Calu3 (cell line): ENCODE measurements around the gene CBFA2T3. TPM values are rescaled to one million over a fixed set of nuclear protein-coding genes. Genes with fewer than 3 reads are reported as not detected.

Experiments
- Bru-seq: library from RNA; stranded (reverse); fragments of 400-500 nt; gene quantifications from one replicate; lab custom pipeline; 2021; lab: Mats Ljungman, UMichigan
- BruChase-seq, 2 experiments: library from RNA; stranded (reverse); fragments of 400-500 nt; gene quantifications; one replicate each; lab custom pipeline; 2021; lab: Mats Ljungman, UMichigan
- BruUV-seq: library from RNA; stranded (reverse); fragments of 400-500 nt; replicated peaks from 2 replicates; lab custom pipeline; 2021; lab: Mats Ljungman, UMichigan
- CTCF ChIA-PET: fragments of 300-600 bp; sonication (Branson Sonifier 250); formaldehyde crosslinking; loops from one replicate; lab custom pipeline; 2022; ENCODE audit warnings: antibody characterized with exemption; lab: Charles Lee
- DNase-seq: peaks from one replicate; pipeline ENCODE4 v3.0.0; 2022
- H3K27ac Mint-ChIP-seq: one replicate; pipeline ENCODE4 v1.8.0; 2022; ENCODE audit warnings: mixed read lengths; ENCODE audit not compliant: unreplicated experiment
- H3K27me3 Mint-ChIP-seq: one replicate; pipeline ENCODE4 v1.8.0; 2022; ENCODE audit warnings: mixed read lengths; ENCODE audit not compliant: unreplicated experiment
- H3K36me3 Mint-ChIP-seq: one replicate; pipeline ENCODE4 v1.8.0; 2022; ENCODE audit warnings: mild to moderate bottlenecking, moderate library complexity, mixed read lengths; ENCODE audit not compliant: insufficient read depth, unreplicated experiment
- H3K4me1 Mint-ChIP-seq: one replicate; pipeline ENCODE4 v1.8.0; 2022; ENCODE audit warnings: mild to moderate bottlenecking, low read depth, mixed read lengths; ENCODE audit not compliant: unreplicated experiment
- H3K4me3 Mint-ChIP-seq: one replicate; pipeline ENCODE4 v1.8.0; 2022; ENCODE audit warnings: mild to moderate bottlenecking, low read depth, moderate library complexity, mixed read lengths; ENCODE audit not compliant: unreplicated experiment
- H3K9me3 Mint-ChIP-seq: one replicate; pipeline ENCODE4 v1.8.0; 2022; ENCODE audit warnings: low read depth, mixed read lengths; ENCODE audit not compliant: unreplicated experiment
- intact Hi-C: fragments of 100-400 bp; cut with micrococcal nuclease; formaldehyde crosslinking; loops from one replicate; pipeline ENCODE4 v1.10.0; 2022; ENCODE audit not compliant: unreplicated experiment
- long read RNA-seq: library from polyadenylated mRNA; stranded (forward); transcript quantifications from one replicate; pipeline ENCODE4 v2.0.0, GENCODE V29; 2022
- total RNA-seq: library from RNA; stranded (reverse); gene quantifications from 2 replicates; pipeline ENCODE4 v1.2.3, GENCODE V29; 2022
- TF ChIP-seq, protein P1 (sequence below): fragments of 200-600 bp; IDR thresholded peaks from one replicate; pipeline ENCODE4 v1.8.0; 2022; ENCODE audit warnings: antibody characterized with exemption; ENCODE audit not compliant: unreplicated experiment

Gene CBFA2T3
- total RNA-seq (not detected in 2 replicates), Bru-seq, nascent RNA (percentile 1 among the genes with signal in this experiment), BruChase-seq, experiment 1, labeled RNA remaining after a 6-hour chase (percentile 3 among the genes with signal in this experiment), BruChase-seq, experiment 2, labeled RNA remaining after a 2-hour chase (percentile 1 among the genes with signal in this experiment)
- long read RNA-seq: 0 reads

DNA sequence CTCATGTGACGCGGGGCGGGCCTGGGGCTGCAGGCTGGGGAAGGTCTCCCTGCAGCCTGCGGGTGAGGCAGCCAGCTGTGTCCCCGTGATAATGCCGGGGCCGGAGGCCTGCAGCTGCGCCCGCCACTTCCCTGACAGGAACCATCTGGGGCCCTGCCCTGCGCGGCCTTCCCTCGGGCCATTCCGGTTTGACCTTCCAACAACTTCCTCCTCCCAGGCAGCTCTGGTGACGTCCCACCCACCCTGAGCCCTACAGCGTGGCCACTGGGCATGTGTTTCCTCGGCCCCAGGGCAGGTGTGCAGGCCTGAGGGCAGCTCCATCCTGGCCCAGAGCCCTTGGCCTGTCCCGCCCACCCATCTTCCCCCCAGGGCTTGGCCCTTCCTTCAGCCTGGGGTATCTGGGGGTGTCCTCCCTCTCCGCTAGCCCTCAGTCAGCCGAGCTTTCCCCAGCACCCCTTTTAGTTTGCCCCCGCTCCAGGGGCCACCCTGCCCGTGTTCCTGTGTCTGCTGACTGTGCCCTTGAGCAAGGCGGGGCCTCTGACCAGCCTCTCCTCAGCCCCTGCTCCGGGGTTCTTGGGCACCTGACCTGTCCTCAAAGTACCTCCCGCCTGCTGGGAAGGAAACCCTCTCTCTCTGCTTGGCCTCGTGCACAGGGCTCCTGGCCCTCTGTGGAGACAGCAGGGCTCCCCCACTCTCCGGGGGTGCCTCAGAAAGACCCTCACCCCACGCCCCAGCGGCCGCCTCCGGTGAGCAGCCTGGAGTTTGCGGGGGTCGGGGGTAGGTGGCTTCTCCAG is at the start of gene CBFA2T3:
TSS of gene CBFA2T3 (minus strand) at position 190 of the 794 bp plus-strand sequence. CDS start 400 bp downstream, outside the sequence.
- TF ChIP-seq, protein P1, sequence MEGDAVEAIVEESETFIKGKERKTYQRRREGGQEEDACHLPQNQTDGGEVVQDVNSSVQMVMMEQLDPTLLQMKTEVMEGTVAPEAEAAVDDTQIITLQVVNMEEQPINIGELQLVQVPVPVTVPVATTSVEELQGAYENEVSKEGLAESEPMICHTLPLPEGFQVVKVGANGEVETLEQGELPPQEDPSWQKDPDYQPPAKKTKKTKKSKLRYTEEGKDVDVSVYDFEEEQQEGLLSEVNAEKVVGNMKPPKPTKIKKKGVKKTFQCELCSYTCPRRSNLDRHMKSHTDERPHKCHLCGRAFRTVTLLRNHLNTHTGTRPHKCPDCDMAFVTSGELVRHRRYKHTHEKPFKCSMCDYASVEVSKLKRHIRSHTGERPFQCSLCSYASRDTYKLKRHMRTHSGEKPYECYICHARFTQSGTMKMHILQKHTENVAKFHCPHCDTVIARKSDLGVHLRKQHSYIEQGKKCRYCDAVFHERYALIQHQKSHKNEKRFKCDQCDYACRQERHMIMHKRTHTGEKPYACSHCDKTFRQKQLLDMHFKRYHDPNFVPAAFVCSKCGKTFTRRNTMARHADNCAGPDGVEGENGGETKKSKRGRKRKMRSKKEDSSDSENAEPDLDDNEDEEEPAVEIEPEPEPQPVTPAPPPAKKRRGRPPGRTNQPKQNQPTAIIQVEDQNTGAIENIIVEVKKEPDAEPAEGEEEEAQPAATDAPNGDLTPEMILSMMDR: no peak
- CTCF ChIA-PET: no interaction called here

GRCh38 chr16:89026121-89026612 is 49.2 kb upstream of the CBFA2T3 start:
- Mint-ChIP-seq H3K9me3 (no peaks in the 10 kb centered on the region), H3K27ac (no peak overlapping the region), H3K27me3 (peaks cover 77% of the 10 kb centered on the region), H3K4me1 (no peaks in the 10 kb centered on the region), H3K4me3 (no peak overlapping the region), H3K36me3 (no peaks in the 10 kb centered on the region)
- BruUV-seq: no TSS peak
- no peak for DNase-seq
- intact Hi-C loops: no loop called here
- CTCF ChIA-PET: no interaction called here
- TF ChIP-seq, protein P1: no peak

More for the DNA sequence above, at the start of gene CBFA2T3:
- no TSS peak for BruUV-seq
- Mint-ChIP-seq H3K9me3 (no peaks in the 10 kb centered on the region), H3K36me3 (peaks cover 4% of the 10 kb centered on the region), H3K4me3 (no peak within 1 kb of the TSS), H3K27me3 (peaks cover 99% of the 10 kb centered on the region), H3K27ac (no peak within 1 kb of the TSS), H3K4me1 (peaks cover 9% of the 10 kb centered on the region)
- DNase-seq: peak; percentile 35
- intact Hi-C loops: no loop called here

GRCh38 chr16:89025636-89026035 is 48.6 kb upstream of the CBFA2T3 start:
- CTCF ChIA-PET: no interaction called here
- Mint-ChIP-seq H3K4me3 (no peak overlapping the region), H3K9me3 (no peaks in the 10 kb centered on the region), H3K27me3 (peaks cover 77% of the 10 kb centered on the region), H3K4me1 (no peaks in the 10 kb centered on the region), H3K27ac (no peak overlapping the region), H3K36me3 (no peaks in the 10 kb centered on the region)
- no TSS peak for BruUV-seq
- TF ChIP-seq, protein P1: no peak
- no peak for DNase-seq
- intact Hi-C loops: no loop called here

DNA sequence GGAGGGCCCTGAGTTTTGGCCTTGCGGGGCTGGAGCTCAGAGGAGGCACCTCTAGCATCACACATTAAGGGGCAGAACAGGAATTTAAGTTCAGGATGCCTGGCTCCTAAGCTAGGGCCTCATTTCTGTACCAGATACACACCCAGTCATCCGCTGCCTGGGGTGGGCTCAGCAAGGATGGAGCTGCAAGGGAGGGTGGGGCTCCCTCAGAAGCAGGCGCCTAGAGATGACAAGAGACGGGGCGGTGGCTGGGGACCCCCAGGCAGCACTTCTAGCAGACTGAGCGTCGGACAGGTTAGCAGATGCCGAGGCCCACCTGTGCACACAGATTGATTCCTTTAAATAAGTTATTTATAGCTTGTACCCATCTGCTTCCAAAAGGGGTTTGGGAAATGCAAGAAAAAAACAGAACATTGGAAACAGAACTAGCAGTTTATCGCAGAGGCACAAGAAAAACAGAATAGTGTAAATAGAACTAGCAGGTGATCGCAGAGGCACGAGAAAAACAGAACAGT is 47.6 kb upstream of the CBFA2T3 start:
- H3K9me3 Mint-ChIP-seq: no peaks in the 10 kb centered on the region
- CTCF ChIA-PET: no interaction called here
- TF ChIP-seq, protein P1: no peak
- intact Hi-C loops: no loop called here
- BruUV-seq: no TSS peak
- H3K27ac Mint-ChIP-seq: no peak overlapping the region
- peaks cover 87% of the 10 kb centered on the region for H3K27me3 Mint-ChIP-seq
- no peak for DNase-seq
- no peaks in the 10 kb centered on the region for H3K36me3 Mint-ChIP-seq
- H3K4me1 Mint-ChIP-seq: no peaks in the 10 kb centered on the region
- H3K4me3 Mint-ChIP-seq: no peak overlapping the region
